ENCODE measurements around the gene ANP32D. TPM values are rescaled to one million over a fixed set of nuclear protein-coding genes. Genes with fewer than 3 reads are reported as not detected.
"Not testable (repeated sequence)": the region's sequence is repeated elsewhere in the genome, so short reads cannot be mapped to it uniquely, and the experiment has no call there.

ANP32D gene
- total RNA-seq, 1 experiment from 2014 or later, result not detected

DNA sequence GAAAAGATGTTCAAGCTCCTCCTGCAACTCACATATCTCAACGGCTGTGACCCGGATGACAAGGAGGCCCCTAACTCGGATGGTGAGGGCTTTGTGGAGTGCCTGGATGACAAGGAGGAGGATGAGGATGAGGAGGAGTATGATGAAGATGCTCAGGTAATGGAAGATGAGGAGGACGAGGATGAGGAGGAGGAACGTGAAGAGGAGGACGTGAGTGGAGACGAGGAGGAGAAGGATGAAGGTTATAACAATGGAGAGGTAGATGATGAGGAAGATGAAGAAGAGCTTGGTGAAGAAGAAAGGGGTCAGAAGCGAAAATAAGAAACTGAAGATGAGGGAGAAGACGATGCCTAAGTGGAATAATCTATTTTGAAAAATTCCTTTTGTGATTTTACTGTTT, 702 bp downstream of the ANP32D start:
- Histone ChIP-seq H3K4me1 (replicated peaks) (no peaks in the 10 kb centered on the region), H3K27ac (no peak overlapping the region), H3K36me3 (no peaks in the 10 kb centered on the region), H3K4me3 (no peak overlapping the region), H3K9me3 (replicated peaks) (0 out of 2 replicates have a peak, but pooled peaks cover 3% of the 10 kb centered on the region), H3K27me3 (replicated peaks) (no peaks in the 10 kb centered on the region)
- DNase-seq (ENCODE audit: low read depth in 1 of 2, low spot score in 2 of 2), result no peak

DNA sequence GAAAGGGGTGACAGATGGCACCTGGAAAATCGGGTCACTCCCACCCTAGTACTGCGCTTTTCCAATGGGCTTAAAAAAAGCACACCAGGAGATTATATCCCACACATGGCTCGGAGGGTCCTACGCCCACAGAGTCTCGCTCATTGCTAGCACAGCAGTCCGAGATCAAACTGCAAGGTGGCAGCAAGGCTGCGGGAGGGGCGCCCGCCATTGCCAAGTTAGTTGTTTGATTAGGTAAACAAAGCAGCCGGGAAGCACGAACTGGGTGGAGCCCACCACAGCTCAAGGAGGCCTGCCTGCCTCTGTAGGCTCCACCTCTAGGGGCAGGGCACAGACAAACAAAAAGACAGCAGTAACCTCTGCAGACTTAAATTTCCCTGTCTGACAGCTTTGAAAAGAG, 2.1 kb downstream of the ANP32D start:
- H3K27me3 ChIP-seq (replicated peaks); H3K4me1 ChIP-seq (replicated peaks); H3K27ac ChIP-seq; DNase-seq (ENCODE audit: low read depth in 1 of 2, low spot score in 2 of 2); H3K4me3 ChIP-seq; H3K9me3 ChIP-seq (replicated peaks); H3K36me3 ChIP-seq: not testable (repeated sequence)

DNA sequence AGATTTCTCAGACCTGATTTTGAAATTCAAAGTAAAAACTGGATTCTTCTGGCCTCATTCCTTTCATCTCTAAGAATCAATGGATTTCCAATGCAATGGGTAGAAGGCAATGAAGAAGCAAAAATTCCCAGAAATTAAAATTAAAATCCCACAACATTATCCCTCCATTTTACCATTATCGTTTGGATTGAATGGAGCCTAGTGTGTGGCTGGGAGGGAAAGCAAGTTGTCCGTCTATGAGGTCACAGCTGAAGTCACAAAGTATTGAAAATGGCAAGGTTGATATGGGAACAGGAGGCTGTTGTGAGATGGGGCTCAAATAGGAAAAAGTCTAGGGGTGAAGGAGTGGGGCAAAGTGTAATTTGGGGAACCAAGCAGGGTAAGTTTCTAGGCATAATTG, 9.8 kb downstream of the ANP32D start, which contains the start of gene C12orf54:
Gene C12orf54 (plus strand): TSS at position 301 of the 400 bp plus-strand sequence. CDS start 799 bp downstream, outside the sequence.
- H3K9me3 ChIP-seq (replicated peaks), result no peaks in the 10 kb centered on the region

DNA sequence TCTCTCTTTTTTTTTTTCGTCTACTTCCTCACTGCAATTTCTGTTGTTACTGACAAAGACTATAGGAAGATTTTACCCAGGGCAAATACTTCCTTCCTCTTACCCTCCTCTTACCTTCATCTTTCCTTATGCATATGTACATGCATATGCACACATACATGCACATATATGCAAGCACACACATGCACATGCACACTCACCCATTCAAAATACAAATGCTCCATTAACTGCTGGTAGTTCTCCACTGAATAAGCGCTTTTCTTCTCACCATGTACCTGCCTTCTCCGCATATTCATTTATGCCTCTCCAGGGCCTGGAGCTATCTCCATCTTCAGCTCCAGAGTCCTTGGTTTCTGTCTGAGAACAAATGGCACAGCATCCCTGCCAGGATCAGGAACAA, 10.6 kb downstream of the ANP32D start:
- Histone ChIP-seq H3K27me3 (replicated peaks) (no peaks in the 10 kb centered on the region), H3K9me3 (replicated peaks) (no peaks in the 10 kb centered on the region), H3K4me1 (replicated peaks) (no peaks in the 10 kb centered on the region), H3K27ac (no peak overlapping the region), H3K4me3 (no peak overlapping the region), H3K36me3 (no peaks in the 10 kb centered on the region)
- DNase-seq (ENCODE audit: low read depth in 1 of 2, low spot score in 2 of 2), result no peak

More for the DNA sequence above, 9.8 kb downstream of the ANP32D start, which contains the start of gene C12orf54:
- Histone ChIP-seq H3K4me1 (replicated peaks) (no peaks in the 10 kb centered on the region), H3K27me3 (replicated peaks) (no peaks in the 10 kb centered on the region), H3K4me3 (no peak within 1 kb of the TSS), H3K36me3 (no peaks in the 10 kb centered on the region), H3K27ac (no peak within 1 kb of the TSS)
- DNase-seq (ENCODE audit: low read depth in 1 of 2, low spot score in 2 of 2), result no peak

GRCh38 chr12:48486261-48486660, 13.9 kb downstream of the ANP32D start:
- DNase-seq (ENCODE audit: low read depth in 1 of 2, low spot score in 2 of 2), result no peak
- H3K9me3 ChIP-seq (replicated peaks), result no peaks in the 10 kb centered on the region
- H3K27me3 ChIP-seq (replicated peaks), result no peaks in the 10 kb centered on the region
- H3K4me1 ChIP-seq (replicated peaks), result 0 out of 2 replicates have a peak, but pooled peaks cover 4% of the 10 kb centered on the region
- no peak overlapping the region for H3K27ac ChIP-seq
- H3K4me3 ChIP-seq, result no peak overlapping the region
- no peaks in the 10 kb centered on the region for H3K36me3 ChIP-seq

GRCh38 chr12:48486679-48487078, 14.3 kb downstream of the ANP32D start:
- Histone ChIP-seq H3K4me1 (replicated peaks) (0 out of 2 replicates have a peak, but pooled peaks cover 4% of the 10 kb centered on the region), H3K27me3 (replicated peaks) (no peaks in the 10 kb centered on the region), H3K27ac (no peak overlapping the region), H3K9me3 (replicated peaks) (no peaks in the 10 kb centered on the region), H3K36me3 (no peaks in the 10 kb centered on the region), H3K4me3 (no peak overlapping the region)
- DNase-seq (ENCODE audit: low read depth in 1 of 2, low spot score in 2 of 2), result no peak

DNA sequence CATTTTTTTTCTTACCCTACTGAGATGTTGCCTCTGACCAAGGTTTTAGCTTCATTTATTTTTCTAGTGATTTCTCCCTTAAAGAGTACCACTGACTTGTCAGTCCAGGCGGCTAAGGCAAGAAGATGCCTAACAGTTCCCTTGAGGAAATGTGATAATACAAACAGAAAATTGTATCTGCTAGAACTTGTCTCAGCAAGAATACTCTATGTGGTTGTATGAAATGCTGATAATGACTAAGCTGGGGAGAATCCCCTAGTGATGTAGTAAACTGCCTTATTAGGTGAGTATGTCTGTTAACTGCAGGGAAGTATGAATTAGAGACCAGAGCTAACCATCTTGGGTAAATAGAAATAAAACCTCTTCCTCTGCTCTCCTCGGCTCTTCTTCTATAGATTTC, 16.7 kb downstream of the ANP32D start:
- Histone ChIP-seq H3K4me1 (replicated peaks) (0 out of 2 replicates have a peak, but pooled peaks cover 4% of the 10 kb centered on the region), H3K27me3 (replicated peaks) (no peaks in the 10 kb centered on the region), H3K4me3 (no peak overlapping the region), H3K27ac (no peak overlapping the region), H3K36me3 (no peaks in the 10 kb centered on the region), H3K9me3 (replicated peaks) (no peaks in the 10 kb centered on the region)
- DNase-seq (ENCODE audit: low read depth in 1 of 2, low spot score in 2 of 2), result peak in 1 of 2 experiments; percentile 15

DNA sequence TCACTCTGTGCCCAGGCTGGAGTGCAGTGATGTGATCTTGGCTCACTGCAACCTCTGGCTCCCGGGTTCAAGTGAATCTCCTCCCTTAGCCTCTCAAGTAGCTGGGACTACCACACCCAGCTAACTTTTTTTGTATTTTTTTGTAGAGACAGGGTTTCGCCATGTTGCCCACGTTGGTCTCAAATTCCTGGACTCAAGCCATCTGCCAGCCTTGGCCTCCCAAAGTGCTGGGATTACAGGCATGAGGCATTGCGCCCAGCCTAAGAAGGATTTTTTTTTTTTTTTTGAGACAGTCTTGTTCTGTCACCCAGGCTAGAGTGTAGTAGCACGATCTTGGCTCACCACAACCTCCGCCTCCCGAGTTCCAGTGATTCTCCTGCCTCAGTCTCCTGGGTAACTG, 17.1 kb downstream of the ANP32D start:
- not testable (repeated sequence) for H3K4me1 ChIP-seq (replicated peaks); H3K4me3 ChIP-seq; H3K36me3 ChIP-seq; H3K27me3 ChIP-seq (replicated peaks); H3K9me3 ChIP-seq (replicated peaks); H3K27ac ChIP-seq; DNase-seq (ENCODE audit: low read depth in 1 of 2, low spot score in 2 of 2)

DNA sequence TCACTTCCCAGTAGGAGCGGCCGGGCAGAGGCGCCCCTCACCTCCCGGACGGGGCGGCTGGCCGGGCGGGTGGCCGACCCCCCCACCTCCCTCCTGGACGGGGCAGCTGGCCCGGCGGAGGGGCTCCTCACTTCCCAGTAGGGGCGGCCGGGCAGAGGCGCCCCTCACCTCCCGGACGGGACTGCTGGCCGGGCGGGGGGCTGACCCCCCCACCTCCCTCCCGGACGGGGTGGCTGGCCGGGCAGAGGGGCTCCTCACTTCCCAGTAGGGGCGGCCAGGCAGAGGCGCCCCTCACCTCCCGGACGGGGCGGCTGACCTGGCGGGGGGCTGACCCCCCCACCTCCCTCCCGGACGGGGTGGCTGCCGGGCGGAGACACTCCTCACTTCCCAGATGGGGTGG, 27.9 kb downstream of the ANP32D start:
- H3K4me3 ChIP-seq; H3K4me1 ChIP-seq (replicated peaks); DNase-seq (ENCODE audit: low read depth in 1 of 2, low spot score in 2 of 2); H3K27me3 ChIP-seq (replicated peaks); H3K27ac ChIP-seq; H3K36me3 ChIP-seq; H3K9me3 ChIP-seq (replicated peaks): not testable (repeated sequence)

DNA sequence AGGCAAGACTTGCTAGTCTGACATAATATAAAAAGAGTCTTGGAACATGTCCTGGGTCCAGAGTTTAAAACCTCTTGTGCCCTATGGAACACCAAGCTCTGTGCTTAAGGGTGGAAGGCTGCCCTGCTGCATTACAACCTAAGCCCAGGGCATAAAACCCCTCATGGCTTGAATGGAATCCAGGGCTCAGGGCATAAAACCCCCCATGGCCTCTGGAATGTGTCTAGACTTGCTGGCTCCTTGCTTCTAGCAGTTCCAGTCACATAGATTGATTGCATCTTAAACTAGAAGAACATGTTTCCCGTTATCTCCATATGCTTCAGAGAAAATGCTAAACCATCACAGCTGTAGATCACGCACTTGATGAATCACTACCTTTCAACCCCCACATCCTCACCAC, 34.5 kb downstream of the ANP32D start:
- H3K27me3 ChIP-seq (replicated peaks); H3K36me3 ChIP-seq; H3K27ac ChIP-seq; H3K9me3 ChIP-seq (replicated peaks); H3K4me1 ChIP-seq (replicated peaks); DNase-seq (ENCODE audit: low read depth in 1 of 2, low spot score in 2 of 2); H3K4me3 ChIP-seq: not testable (repeated sequence)

- Histone ChIP-seq H3K4me1 (replicated peaks) (no peaks in the 10 kb centered on the region), H3K36me3 (no peaks in the 10 kb centered on the region), H3K27me3 (replicated peaks) (peaks cover 4% of the 10 kb centered on the region), H3K9me3 (replicated peaks) (no peaks in the 10 kb centered on the region), H3K4me3 (no peak overlapping the region), H3K27ac (no peak overlapping the region)
- DNase-seq (ENCODE audit: low read depth in 1 of 2, low spot score in 2 of 2), result no peak
These were observed 36.6 kb downstream of the ANP32D start for GRCh38 chr12:48508987-48509386.

DNA sequence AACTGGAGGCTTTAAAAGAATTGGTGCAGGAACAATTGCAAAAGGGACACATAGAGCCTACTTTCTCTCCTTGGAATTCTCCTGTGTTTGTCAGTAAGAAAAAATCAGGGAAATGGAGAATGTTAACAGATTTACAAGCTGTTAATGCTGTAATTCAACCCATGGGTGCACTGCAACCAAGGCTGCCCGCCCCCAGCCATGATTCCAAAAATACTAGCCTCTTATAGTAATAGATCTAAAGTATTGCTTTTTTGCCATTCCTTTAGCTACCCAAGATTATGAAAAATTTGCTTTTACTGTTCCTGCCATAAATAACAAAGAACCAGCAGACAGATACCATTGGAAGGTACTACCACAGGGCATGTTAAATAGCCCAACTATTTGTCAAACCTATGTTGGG, 37.8 kb downstream of the ANP32D start:
- no peak for DNase-seq (ENCODE audit: low read depth in 1 of 2, low spot score in 2 of 2)
- Histone ChIP-seq H3K4me3 (no peak overlapping the region), H3K27me3 (replicated peaks) (peaks cover 4% of the 10 kb centered on the region), H3K9me3 (replicated peaks) (no peaks in the 10 kb centered on the region), H3K36me3 (no peaks in the 10 kb centered on the region), H3K27ac (no peak overlapping the region), H3K4me1 (replicated peaks) (no peaks in the 10 kb centered on the region)

DNA sequence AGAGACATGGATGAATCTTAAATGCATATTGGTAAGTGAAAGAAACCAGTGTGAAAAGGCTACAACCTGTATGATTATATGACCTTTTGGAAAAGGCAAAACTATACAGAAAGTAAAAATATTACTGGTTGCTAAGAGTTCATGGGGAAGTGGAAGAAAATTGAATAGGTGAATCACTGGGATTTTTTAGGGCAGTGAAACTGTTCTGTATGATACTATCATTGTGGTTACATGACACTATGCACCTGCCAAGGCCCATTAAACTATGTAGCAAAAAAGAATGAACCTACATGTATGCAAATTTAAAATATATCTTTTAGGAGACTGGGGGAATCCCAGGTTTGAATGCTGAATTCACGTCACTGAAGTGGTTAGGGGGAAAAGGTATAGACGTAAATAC, 40.5 kb downstream of the ANP32D start:
- Histone ChIP-seq H3K27ac (no peak overlapping the region), H3K4me3 (no peak overlapping the region), H3K27me3 (replicated peaks) (peaks cover 2% of the 10 kb centered on the region), H3K9me3 (replicated peaks) (no peaks in the 10 kb centered on the region), H3K4me1 (replicated peaks) (no peaks in the 10 kb centered on the region), H3K36me3 (no peaks in the 10 kb centered on the region)
- DNase-seq (ENCODE audit: low read depth in 1 of 2, low spot score in 2 of 2), result no peak

GRCh38 chr12:48514728-48515127, 42.4 kb downstream of the ANP32D start:
- Histone ChIP-seq H3K27ac (no peak overlapping the region), H3K9me3 (replicated peaks) (no peaks in the 10 kb centered on the region), H3K4me3 (no peak overlapping the region), H3K36me3 (no peaks in the 10 kb centered on the region), H3K27me3 (replicated peaks) (no peaks in the 10 kb centered on the region; the same call in 1 of the 2 replicates), H3K4me1 (replicated peaks) (no peaks in the 10 kb centered on the region)
- DNase-seq (ENCODE audit: low read depth in 1 of 2, low spot score in 2 of 2), result no peak

- not testable (repeated sequence) for H3K27ac ChIP-seq; DNase-seq (ENCODE audit: low read depth in 1 of 2, low spot score in 2 of 2); H3K27me3 ChIP-seq (replicated peaks); H3K4me1 ChIP-seq (replicated peaks); H3K9me3 ChIP-seq (replicated peaks); H3K4me3 ChIP-seq; H3K36me3 ChIP-seq
These were observed 48.0 kb downstream of the ANP32D start for GRCh38 chr12:48520381-48520780.
